Right renal cortex interstitium (tissue), 3 donors: Measurements from ENCODE around the gene BLVRA. TPM values are rescaled to one million over a fixed set of nuclear protein-coding genes. Genes with fewer than 3 reads are reported as not detected.

Experiments
- DNase-seq, 3 donors: peaks; one replicate each; pipeline ENCODE4 v3.0.0-alpha.2; 2013; ENCODE audit warnings: low read depth in 3 of 3, low spot score in 2 of 3
- polyA plus RNA-seq, 3 donors: library from polyadenylated mRNA; unstranded; fragments of 120-200 nt; gene quantifications; one replicate each; pipeline ENCODE4 v1.2.1, GENCODE V29; 2013; ENCODE audit not compliant: insufficient read length in 3 of 3

Gene BLVRA
- polyA plus RNA-seq, 3 donors = 54.0 to 66.9 (median 65.3) TPM

GRCh38 chr7:43850348-43851116 is 92.1 kb downstream of the BLVRA start:
- no peak for DNase-seq

GRCh38 chr7:43851805-43852204 is 93.3 kb downstream of the BLVRA start:
- DNase-seq = no peak

GRCh38 chr7:43855176-43855575 is 96.7 kb downstream of the BLVRA start:
- DNase-seq = no peak

- DNase-seq = no peak
Measured at GRCh38 chr7:43856316-43856715, 97.8 kb downstream of the BLVRA start.

Other genes starting within 250 kb of the BLVRA start
- gene STK17A, start 175.6 kb upstream of the BLVRA start, polyA plus RNA-seq = 10 to 100 TPM; 16.6 to 19.0 (median 18.7) TPM
- gene COA1, start 29.2 kb upstream of the BLVRA start, polyA plus RNA-seq = 10 to 100 TPM; 62.5 to 75.0 (median 74.5) TPM
- gene MRPS24, start 110.8 kb downstream of the BLVRA start, polyA plus RNA-seq = 10 to 100 TPM; 63.4 to 92.1 (median 69.7) TPM
- 10 to 100 TPM; 30.0 to 33.9 (median 32.4) TPM for gene URGCP, start 147.9 kb downstream of the BLVRA start, polyA plus RNA-seq
- gene UBE2D4, start 167.8 kb downstream of the BLVRA start, polyA plus RNA-seq = 10 to 100 TPM; 22.7 to 25.0 (median 24.7) TPM
- gene SPDYE1, start 239.2 kb downstream of the BLVRA start, polyA plus RNA-seq = under 1 TPM; 0.27 to 0.62 (median 0.39) TPM